NCI-H1417 (cell line): ENCODE measurements around the gene CDC42BPB.

Experiments used
- DNase-seq, 3 experiments: peaks; one replicate each; lab custom pipeline; 2025; lab: John Stamatoyannopoulos, UW

CDC42BPB gene

GRCh38 chr14:103073876-103074728 is 16.8 kb upstream of the CDC42BPB start:
- no peak for DNase-seq

- no peak for DNase-seq
Observed at GRCh38 chr14:103073367-103073875, 16.1 kb upstream of the CDC42BPB start.

GRCh38 chr14:103072595-103073366 is 15.4 kb upstream of the CDC42BPB start:
- peak in 1 of 3 experiments; percentile 7 for DNase-seq

- DNase-seq = no peak
Observed at GRCh38 chr14:103071544-103072251, 14.3 kb upstream of the CDC42BPB start.

GRCh38 chr14:103070971-103071542 is 13.7 kb upstream of the CDC42BPB start:
- DNase-seq = no peak

GRCh38 chr14:103070263-103070885 is 13.0 kb upstream of the CDC42BPB start:
- DNase-seq = no peak

GRCh38 chr14:103068351-103069073 is 11.2 kb upstream of the CDC42BPB start:
- no peak for DNase-seq

GRCh38 chr14:103067231-103067954 is 10.0 kb upstream of the CDC42BPB start:
- DNase-seq = no peak

- DNase-seq = no peak
Observed at GRCh38 chr14:103066399-103066798, 9.1 kb upstream of the CDC42BPB start.

GRCh38 chr14:103065861-103066260 is 8.5 kb upstream of the CDC42BPB start:
- DNase-seq = no peak

GRCh38 chr14:103064978-103065377 is 7.6 kb upstream of the CDC42BPB start:
- DNase-seq = no peak

GRCh38 chr14:103064436-103064835 is 7.1 kb upstream of the CDC42BPB start:
- DNase-seq = no peak

GRCh38 chr14:103061482-103061976 is 4.2 kb upstream of the CDC42BPB start:
- peak in 1 of 3 experiments; percentile 22 for DNase-seq

GRCh38 chr14:103059556-103059955 is 2.2 kb upstream of the CDC42BPB start:
- DNase-seq = no peak

- no peak for DNase-seq
Observed at GRCh38 chr14:103058164-103059055, 1.1 kb upstream of the CDC42BPB start.

- DNase-seq = peak; percentile 52 to 64 (median 59)
Observed at GRCh38 chr14:103057028-103057371, 349 bp downstream of the CDC42BPB start.

GRCh38 chr14:103056322-103057027 is 874 bp downstream of the CDC42BPB start:
- DNase-seq = peak; percentile 20 to 67 (median 64)

- no peak for DNase-seq
Observed at GRCh38 chr14:103055695-103056094, 1.7 kb downstream of the CDC42BPB start.
